Muscle layer of colon (tissue), 2 donors: ENCODE measurements around the gene ELFN2.

Source experiments
- H3K27ac ChIP-seq: one replicate; pipeline ENCODE4 v1.7.0; 2013; ENCODE audit warnings: low read depth, mild to moderate bottlenecking, low read length, moderate library complexity
- H3K27me3 ChIP-seq, 2 donors: one replicate each; pipeline ENCODE4 v1.7.0; 2013; ENCODE audit warnings: low read length in 2 of 2, mild to moderate bottlenecking in 2 of 2; ENCODE audit not compliant: insufficient read depth in 2 of 2, control insufficient read depth in 1 of 2
- H3K36me3 ChIP-seq: one replicate; pipeline ENCODE4 v1.7.0; 2013; ENCODE audit warnings: mild to moderate bottlenecking, low read length; ENCODE audit not compliant: insufficient read depth
- H3K4me1 ChIP-seq: one replicate; pipeline ENCODE4 v1.7.0; 2013; ENCODE audit warnings: mild to moderate bottlenecking, low read length; ENCODE audit not compliant: insufficient read depth
- H3K4me3 ChIP-seq, 2 donors: one replicate each; pipeline ENCODE4 v1.7.0; 2013; ENCODE audit warnings: low read length in 2 of 2, low read depth in 1 of 2, mild to moderate bottlenecking in 1 of 2, moderate library complexity in 1 of 2
- H3K9ac ChIP-seq: one replicate; pipeline ENCODE4 v1.7.0; 2013; ENCODE audit warnings: low read length
- H3K9me3 ChIP-seq: one replicate; pipeline ENCODE4 v1.7.0; 2013; ENCODE audit warnings: mild to moderate bottlenecking, low read length
- donor health status: abdominal sarcoma.
- donor health status: Adenocarcinoma of cecum.

The ELFN2 gene

GRCh38 chr22:37423283-37423682, 4.0 kb downstream of the ELFN2 start:
- no peaks in the 10 kb centered on the region for H3K9me3 ChIP-seq
- H3K27ac ChIP-seq: no peak overlapping the region
- peaks cover 5% of the 10 kb centered on the region for H3K4me1 ChIP-seq
- no peak overlapping the region for H3K4me3 ChIP-seq
- H3K36me3 ChIP-seq: no peaks in the 10 kb centered on the region
- H3K9ac ChIP-seq: no peak overlapping the region
- peaks cover 5 to 56% of the 10 kb centered on the region in 2 donors for H3K27me3 ChIP-seq

GRCh38 chr22:37421468-37421877, 5.8 kb downstream of the ELFN2 start:
- Histone ChIP-seq H3K9ac (no peak overlapping the region), H3K27ac (no peak overlapping the region), H3K9me3 (no peaks in the 10 kb centered on the region), H3K36me3 (no peaks in the 10 kb centered on the region), H3K4me3 (no peak overlapping the region), H3K27me3 (peaks cover 0 to 48% of the 10 kb centered on the region in 2 donors), H3K4me1 (no peaks in the 10 kb centered on the region)

- no peaks in the 10 kb centered on the region for H3K36me3 ChIP-seq
- no peak overlapping the region for H3K9ac ChIP-seq
- no peaks in the 10 kb centered on the region for H3K9me3 ChIP-seq
- H3K4me1 ChIP-seq: no peaks in the 10 kb centered on the region
- peaks cover 0 to 43% of the 10 kb centered on the region in 2 donors for H3K27me3 ChIP-seq
- H3K4me3 ChIP-seq: no peak overlapping the region
- no peak overlapping the region for H3K27ac ChIP-seq
Measured at GRCh38 chr22:37420686-37421467, 6.4 kb downstream of the ELFN2 start.

- H3K9me3 ChIP-seq: no peaks in the 10 kb centered on the region
- H3K27ac ChIP-seq: no peak overlapping the region
- no peaks in the 10 kb centered on the region for H3K4me1 ChIP-seq
- peaks cover 0 to 35% of the 10 kb centered on the region in 2 donors for H3K27me3 ChIP-seq
- no peak overlapping the region for H3K4me3 ChIP-seq
- no peaks in the 10 kb centered on the region for H3K36me3 ChIP-seq
- H3K9ac ChIP-seq: no peak overlapping the region
Measured at GRCh38 chr22:37419969-37420685, 7.2 kb downstream of the ELFN2 start.

GRCh38 chr22:37419370-37419968, 7.8 kb downstream of the ELFN2 start:
- H3K27me3 ChIP-seq: peaks cover 0 to 34% of the 10 kb centered on the region in 2 donors

GRCh38 chr22:37418627-37419369, 8.5 kb downstream of the ELFN2 start:
- Histone ChIP-seq H3K27me3 (peaks cover 0 to 34% of the 10 kb centered on the region in 2 donors), H3K9ac (no peak overlapping the region), H3K27ac (no peak overlapping the region), H3K36me3 (no peaks in the 10 kb centered on the region), H3K4me1 (no peaks in the 10 kb centered on the region), H3K9me3 (no peaks in the 10 kb centered on the region), H3K4me3 (no peak overlapping the region)

More at GRCh38 chr22:37419370-37419968, 7.8 kb downstream of the ELFN2 start:
- H3K9me3 ChIP-seq: no peaks in the 10 kb centered on the region
- no peak overlapping the region for H3K27ac ChIP-seq
- no peaks in the 10 kb centered on the region for H3K36me3 ChIP-seq
- H3K9ac ChIP-seq: no peak overlapping the region
- no peak overlapping the region for H3K4me3 ChIP-seq
- H3K4me1 ChIP-seq: no peaks in the 10 kb centered on the region

- Histone ChIP-seq H3K27me3 (peaks cover 0 to 35% of the 10 kb centered on the region in 2 donors), H3K4me1 (no peaks in the 10 kb centered on the region), H3K4me3 (no peak overlapping the region), H3K9ac (no peak overlapping the region), H3K27ac (no peak overlapping the region), H3K9me3 (no peaks in the 10 kb centered on the region), H3K36me3 (no peaks in the 10 kb centered on the region)
Measured at GRCh38 chr22:37417677-37418348, 9.5 kb downstream of the ELFN2 start.

- Histone ChIP-seq H3K27ac (no peak overlapping the region), H3K9ac (no peak overlapping the region), H3K27me3 (peaks cover 0 to 40% of the 10 kb centered on the region in 2 donors), H3K36me3 (no peaks in the 10 kb centered on the region), H3K9me3 (no peaks in the 10 kb centered on the region), H3K4me1 (no peaks in the 10 kb centered on the region), H3K4me3 (no peak overlapping the region)
Measured at GRCh38 chr22:37417264-37417663, 10.0 kb downstream of the ELFN2 start.

- no peaks in the 10 kb centered on the region for H3K36me3 ChIP-seq
- H3K9ac ChIP-seq: no peak overlapping the region
- peaks cover 0 to 41% of the 10 kb centered on the region in 2 donors for H3K27me3 ChIP-seq
- no peaks in the 10 kb centered on the region for H3K9me3 ChIP-seq
- no peaks in the 10 kb centered on the region for H3K4me1 ChIP-seq
- no peak overlapping the region for H3K27ac ChIP-seq
- no peak overlapping the region for H3K4me3 ChIP-seq
Measured at GRCh38 chr22:37416827-37417226, 10.5 kb downstream of the ELFN2 start.

GRCh38 chr22:37416389-37416788, 10.9 kb downstream of the ELFN2 start:
- Histone ChIP-seq H3K27me3 (peaks cover 0 to 45% of the 10 kb centered on the region in 2 donors), H3K4me3 (no peak overlapping the region), H3K36me3 (no peaks in the 10 kb centered on the region), H3K27ac (no peak overlapping the region), H3K9ac (no peak overlapping the region), H3K4me1 (no peaks in the 10 kb centered on the region), H3K9me3 (no peaks in the 10 kb centered on the region)
